Kidney glomerular epithelial cell (primary cell): Measurements from ENCODE around the gene STARD3NL.
A peak's percentile ranks its signal among the peaks of the same experiment; 100 is the strongest.

Experiments
- DNase-seq: peaks from one replicate; lab custom pipeline; 2025; lab: John Stamatoyannopoulos, UW

Gene STARD3NL

GRCh38 chr7:38185395-38186307 lies 7.6 kb downstream of the STARD3NL start:
- DNase-seq: no peak

- DNase-seq: peak; percentile 68
These were observed 8.7 kb downstream of the STARD3NL start for GRCh38 chr7:38186593-38187314.

DNA sequence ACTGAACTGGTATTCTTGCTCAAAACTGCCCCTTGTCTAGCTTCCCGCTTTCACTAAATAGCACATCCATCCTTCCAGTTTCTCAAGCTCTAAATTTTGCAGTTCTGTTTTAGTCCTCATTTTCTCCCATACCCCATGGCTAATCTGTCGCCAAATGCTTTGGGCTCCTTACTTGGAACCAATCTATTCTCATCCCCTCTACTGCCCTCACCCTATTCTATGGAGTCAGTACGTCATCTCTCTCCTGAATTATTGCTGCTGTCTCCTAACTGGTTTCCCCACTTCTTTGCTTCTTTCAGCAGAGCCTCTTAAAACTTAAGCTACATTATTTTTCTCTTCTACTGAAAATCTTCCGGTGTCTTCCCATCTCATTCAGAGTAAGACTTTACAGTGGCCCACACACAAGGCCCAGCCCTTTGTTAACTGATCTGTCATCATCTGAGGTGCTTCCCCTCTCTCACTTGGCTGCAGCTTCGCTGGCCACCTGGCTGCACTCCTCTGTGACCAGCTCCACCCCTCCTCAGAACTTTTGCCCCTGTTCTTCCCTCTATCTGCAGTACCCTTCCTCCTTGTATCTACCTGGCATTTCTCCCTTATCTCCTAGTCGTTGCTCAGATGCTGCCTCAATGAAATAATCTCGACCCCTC lies 9.9 kb downstream of the STARD3NL start:
- no peak for DNase-seq

- DNase-seq: no peak
These were observed 11.3 kb downstream of the STARD3NL start for GRCh38 chr7:38189231-38189938.

DNA sequence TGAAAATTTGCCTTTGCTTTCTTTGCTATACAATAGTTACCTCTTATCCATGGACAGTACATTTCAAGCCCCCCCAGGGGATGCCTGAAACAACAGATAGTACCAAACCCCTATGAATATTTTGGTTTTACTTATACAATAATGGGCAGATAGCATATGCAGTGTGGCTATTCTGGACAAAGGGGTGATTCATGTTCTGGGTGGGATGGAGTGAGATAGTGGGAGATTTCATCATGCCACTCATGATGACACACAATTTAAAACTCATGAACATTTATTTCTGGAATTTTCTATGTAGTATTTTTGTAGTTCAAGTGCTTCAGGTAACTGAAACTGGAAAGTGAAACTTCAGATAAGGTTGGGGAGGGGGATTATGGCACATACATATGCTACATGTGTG lies 12.0 kb downstream of the STARD3NL start:
- DNase-seq: no peak

DNA sequence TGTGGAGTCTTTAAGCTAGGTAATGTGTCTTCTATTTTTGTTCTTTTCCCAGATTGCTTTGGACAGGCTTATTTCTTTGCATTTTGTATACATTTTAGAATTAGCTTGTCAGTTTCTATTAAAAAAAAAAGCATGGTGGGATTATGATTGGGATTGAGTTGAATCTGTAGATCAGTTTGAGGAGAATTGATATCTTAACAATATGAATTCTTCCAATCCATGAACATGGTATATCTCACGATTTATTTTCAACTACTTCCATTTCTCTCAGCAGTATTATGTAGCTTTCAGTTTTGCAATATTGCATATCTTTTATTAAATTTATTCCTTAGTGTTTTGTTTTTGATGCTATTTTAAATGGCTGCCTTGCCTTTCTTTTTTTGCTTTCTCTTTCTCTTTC lies 13.7 kb downstream of the STARD3NL start:
- DNase-seq: no peak

DNA sequence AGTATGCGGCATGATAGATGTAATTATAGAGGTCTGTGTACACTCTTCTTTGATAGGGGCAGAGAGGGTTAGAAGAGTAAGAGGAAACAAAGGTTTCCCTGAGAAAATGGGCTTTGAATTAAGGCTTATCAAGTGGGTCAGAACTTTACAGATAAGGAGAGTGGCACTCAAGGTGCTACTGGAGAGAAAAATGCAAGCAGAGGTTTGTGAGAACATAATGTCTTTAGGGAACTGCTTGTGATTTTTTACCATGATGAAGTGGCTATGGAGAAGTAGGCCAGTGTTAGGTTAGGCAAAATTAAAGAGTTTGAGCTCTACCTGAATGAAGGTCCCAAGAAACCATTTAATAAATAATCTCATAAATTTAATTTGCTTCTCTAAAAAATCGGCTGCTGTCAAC lies 14.3 kb downstream of the STARD3NL start:
- DNase-seq: no peak

DNA sequence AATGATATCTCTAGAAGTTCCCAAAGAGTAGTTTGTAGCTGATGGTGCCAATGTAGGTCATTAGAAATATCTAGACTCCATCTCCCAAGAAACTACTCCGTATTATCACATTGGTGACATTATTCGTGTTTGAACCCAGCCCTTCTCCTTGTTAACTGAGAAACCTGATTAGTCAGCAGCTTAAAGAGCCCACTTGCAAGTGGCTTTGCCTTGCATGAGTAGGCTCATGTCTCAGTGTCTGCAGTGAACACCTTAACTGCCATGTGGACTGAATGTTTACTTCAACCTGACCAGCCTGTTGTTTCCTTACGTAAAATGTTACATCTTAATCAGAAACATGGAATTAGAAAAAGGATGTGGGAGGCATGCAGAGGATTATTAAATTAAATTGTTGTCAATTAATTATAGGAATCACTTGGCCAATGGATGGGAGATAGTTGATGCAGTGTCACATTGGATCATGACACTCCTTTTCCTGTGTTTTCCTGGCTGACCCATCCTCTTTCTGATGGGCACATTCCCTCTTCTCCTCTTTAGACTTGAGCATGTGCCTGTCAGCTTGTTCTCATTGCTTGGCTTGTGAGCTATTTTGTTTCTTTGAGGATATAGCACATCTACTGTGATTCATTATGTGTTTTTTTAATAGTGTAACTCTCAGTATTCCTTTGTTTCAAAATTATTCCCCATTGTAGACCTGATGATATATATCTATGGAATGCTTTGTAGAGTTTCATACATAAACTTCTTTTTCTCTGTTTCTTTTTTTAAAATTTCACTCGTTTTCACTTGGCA lies 18.0 kb downstream of the STARD3NL start:
- peak; percentile 43 for DNase-seq

- no peak for DNase-seq
These were observed 20.3 kb downstream of the STARD3NL start for GRCh38 chr7:38198366-38198765.

- no peak for DNase-seq
These were observed 21.1 kb downstream of the STARD3NL start for GRCh38 chr7:38199154-38199553.

DNA sequence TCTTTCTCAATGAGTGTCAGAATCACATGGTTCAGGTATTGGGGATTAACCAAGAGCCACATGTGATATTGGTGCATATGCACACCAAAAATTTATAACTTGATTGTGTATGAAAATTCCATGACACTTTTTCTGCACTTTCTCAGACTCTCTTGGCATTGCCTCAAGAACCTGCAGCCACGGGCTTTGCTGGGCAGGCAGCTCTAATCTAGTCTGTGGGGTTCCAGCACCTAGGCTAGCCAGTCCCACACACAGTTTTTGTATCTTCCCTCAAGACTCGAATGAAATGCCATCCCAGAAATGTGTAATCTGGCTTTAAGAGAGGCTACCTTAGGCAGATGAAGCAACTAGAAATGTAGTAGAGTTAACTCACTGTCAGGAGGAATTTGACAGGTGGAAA lies 21.7 kb downstream of the STARD3NL start:
- DNase-seq: no peak

GRCh38 chr7:38206071-38206470 lies 28.0 kb downstream of the STARD3NL start:
- no peak for DNase-seq

GRCh38 chr7:38207843-38208242 lies 29.8 kb downstream of the STARD3NL start:
- no peak for DNase-seq

- DNase-seq: no peak
These were observed 33.4 kb downstream of the STARD3NL start for GRCh38 chr7:38211486-38211885.

- DNase-seq: no peak
These were observed 33.9 kb downstream of the STARD3NL start for GRCh38 chr7:38211940-38212339.

- DNase-seq: peak; percentile 64
These were observed 37.1 kb downstream of the STARD3NL start for GRCh38 chr7:38215115-38215514.

DNA sequence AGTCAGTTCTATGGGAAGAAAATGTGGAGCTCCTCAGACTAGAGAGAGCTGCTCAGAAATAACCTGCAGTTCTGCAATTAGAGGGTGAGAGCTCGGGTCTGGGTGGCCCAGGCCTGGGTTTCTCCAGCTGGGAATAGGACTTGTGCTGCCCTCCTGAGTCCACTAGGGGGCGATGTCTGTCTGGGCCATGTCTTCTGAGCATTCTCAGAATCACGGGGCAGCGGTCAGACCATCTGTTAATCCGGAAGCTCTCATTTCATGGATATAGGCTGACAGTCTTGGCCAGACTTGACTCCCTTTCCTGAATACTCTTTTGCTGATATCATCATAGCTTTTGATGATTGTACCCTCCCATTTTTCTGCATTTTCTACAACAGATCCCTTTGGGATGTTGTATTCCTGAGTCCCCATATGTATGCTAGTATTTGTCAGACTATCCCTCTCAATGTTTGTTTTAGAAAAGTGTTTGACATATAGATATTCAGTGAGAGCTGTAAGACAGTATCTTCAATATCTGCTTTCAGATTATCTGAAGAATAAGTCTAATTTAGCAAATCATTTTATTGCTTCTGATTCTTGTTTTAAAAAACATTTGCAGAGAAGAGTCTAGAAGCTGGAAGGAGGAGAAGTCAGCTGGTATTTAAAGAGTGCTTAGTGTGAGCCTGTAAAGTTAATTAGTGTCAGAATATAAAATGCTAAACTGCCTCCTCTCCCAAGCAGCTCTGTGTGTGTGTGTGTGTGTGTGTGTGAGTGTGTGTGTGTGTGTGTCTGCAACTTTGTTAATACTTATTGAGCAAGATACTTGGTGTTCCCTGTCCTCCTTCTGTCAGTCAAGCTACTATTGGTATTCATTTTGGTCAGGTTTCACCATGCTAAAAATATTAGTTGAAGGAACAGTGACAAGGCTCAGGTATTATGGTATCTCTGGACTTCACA lies 38.0 kb downstream of the STARD3NL start:
- DNase-seq: peak; percentile 77

DNA sequence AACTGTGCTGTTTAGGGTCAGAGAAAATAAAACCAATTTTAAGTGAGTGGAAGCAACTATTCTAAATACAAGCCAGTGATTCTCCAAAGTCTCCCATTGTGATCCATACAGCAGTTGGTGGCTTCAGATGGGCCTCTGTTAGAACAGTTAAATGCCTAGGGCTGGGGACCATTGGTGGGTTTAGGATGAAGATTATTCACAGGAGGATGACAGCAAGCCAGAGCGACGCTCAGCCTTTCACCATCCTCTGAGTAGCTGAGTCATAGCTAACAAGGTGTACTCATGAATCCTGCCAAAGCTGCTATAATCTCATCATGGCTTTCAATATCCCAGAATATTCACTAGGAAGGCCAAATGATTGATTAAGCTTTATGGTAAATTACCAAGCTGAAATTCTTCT lies 39.6 kb downstream of the STARD3NL start:
- no peak for DNase-seq

- no peak for DNase-seq
These were observed 42.4 kb downstream of the STARD3NL start for GRCh38 chr7:38220452-38220851.

- peak; percentile 34 for DNase-seq
These were observed 44.5 kb downstream of the STARD3NL start for GRCh38 chr7:38222481-38223096.
